Stimulated activated naive CD8-positive, alpha-beta T cell treated with anti-CD3 and anti-CD28 coated beads, Interleukin-15, Interleukin-2, amounts not matched to agents 100 ng/mL and 50 ng/mL, for 24 hours (primary cell): Measurements from ENCODE around the gene AGAP1.

Source experiments
- H3K27ac Mint-ChIP-seq: one replicate; pipeline ENCODE4 v1.8.0; 2021; ENCODE audit warnings: mild to moderate bottlenecking, mixed read lengths
- H3K27me3 Mint-ChIP-seq: one replicate; pipeline ENCODE4 v1.8.0; 2021; ENCODE audit warnings: mixed read lengths
- H3K36me3 Mint-ChIP-seq: one replicate; pipeline ENCODE4 v1.8.0; 2021; ENCODE audit warnings: low read depth, mixed read lengths
- H3K4me1 Mint-ChIP-seq: one replicate; pipeline ENCODE4 v1.8.0; 2021; ENCODE audit warnings: low read depth, mixed read lengths
- H3K4me3 Mint-ChIP-seq: one replicate; pipeline ENCODE4 v1.8.0; 2021; ENCODE audit warnings: mild to moderate bottlenecking, mixed read lengths
- H3K9me3 Mint-ChIP-seq: one replicate; pipeline ENCODE4 v1.8.0; 2021; ENCODE audit warnings: mixed read lengths

The AGAP1 gene

DNA sequence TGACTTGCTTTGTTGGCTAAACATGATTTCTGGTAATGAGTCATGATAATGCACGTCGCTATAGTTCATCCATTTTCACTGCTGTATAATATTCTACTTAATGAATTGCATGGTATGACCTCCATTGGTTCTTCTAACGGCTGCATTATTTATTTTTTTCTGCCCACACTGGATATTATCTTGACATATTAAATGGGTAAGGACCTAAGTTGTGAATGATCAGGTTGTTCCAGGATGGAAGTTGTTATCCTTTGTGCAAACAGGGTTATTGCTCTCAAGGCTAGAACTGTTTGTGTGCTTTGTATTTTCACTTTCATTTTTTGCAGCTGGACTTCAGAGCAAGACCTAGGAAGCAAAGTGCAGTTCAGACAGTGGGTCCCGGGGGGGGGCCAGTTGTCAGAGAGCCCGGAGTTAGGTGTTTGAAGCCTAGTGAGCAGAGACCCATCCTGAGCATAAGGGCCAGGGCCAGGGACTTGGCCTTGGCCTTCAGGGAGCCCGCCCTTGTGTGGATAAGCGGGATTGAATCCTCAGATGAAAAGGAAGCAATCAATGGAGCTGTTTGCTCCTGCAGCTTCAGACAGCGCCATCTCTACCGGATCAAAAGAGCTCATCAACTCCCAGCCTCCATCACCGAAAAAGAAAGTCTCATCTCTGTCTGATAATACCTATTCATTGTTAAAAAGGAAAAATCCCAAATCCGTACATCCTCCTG, 48.2 kb downstream of the AGAP1 start:
- Mint-ChIP-seq H3K9me3 (no peaks in the 10 kb centered on the region), H3K4me3 (no peak overlapping the region), H3K36me3 (no peaks in the 10 kb centered on the region), H3K27ac (no peak overlapping the region), H3K4me1 (no peaks in the 10 kb centered on the region), H3K27me3 (no peaks in the 10 kb centered on the region)

- H3K9me3 Mint-ChIP-seq: no peaks in the 10 kb centered on the region
- no peaks in the 10 kb centered on the region for H3K27me3 Mint-ChIP-seq
- H3K4me3 Mint-ChIP-seq: no peak overlapping the region
- no peaks in the 10 kb centered on the region for H3K36me3 Mint-ChIP-seq
- no peaks in the 10 kb centered on the region for H3K4me1 Mint-ChIP-seq
- H3K27ac Mint-ChIP-seq: no peak overlapping the region
Observed at GRCh38 chr2:235542733-235543127, 48.9 kb downstream of the AGAP1 start.

DNA sequence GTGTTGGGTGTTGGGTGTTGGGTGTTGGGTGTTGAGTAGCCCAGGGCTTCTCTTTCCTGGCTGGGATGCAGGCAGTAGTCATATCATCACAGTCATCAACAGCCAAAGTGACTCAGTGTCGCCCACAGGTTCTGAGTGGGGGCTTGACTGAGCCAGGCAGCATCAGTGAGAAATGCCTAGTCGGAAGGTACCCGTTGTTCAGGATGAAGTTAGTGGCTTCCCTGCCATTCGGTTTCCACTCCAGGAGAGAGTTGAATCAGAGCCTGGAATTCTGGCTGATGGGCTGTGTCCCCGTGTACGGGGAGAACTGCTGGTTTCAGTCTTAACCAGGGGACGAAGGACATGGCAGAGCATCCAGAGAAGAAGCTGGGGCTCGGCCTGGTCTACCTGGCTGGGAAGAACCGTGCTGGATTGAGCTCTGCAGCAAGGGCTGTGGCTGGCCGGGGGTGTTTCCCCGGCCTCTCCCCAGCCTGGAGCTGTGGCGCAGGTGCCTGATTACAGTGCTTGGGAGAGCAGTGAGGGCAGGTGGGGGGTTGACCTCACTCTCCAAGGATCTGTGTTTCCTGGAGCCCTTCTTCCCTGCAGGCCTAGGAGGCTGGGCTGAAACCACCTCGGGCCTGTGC, 49.4 kb downstream of the AGAP1 start:
- Mint-ChIP-seq H3K27ac (no peak overlapping the region), H3K27me3 (no peaks in the 10 kb centered on the region), H3K4me3 (no peak overlapping the region), H3K4me1 (no peaks in the 10 kb centered on the region), H3K36me3 (no peaks in the 10 kb centered on the region), H3K9me3 (no peaks in the 10 kb centered on the region)

- no peaks in the 10 kb centered on the region for H3K9me3 Mint-ChIP-seq
- H3K4me3 Mint-ChIP-seq: no peak overlapping the region
- H3K36me3 Mint-ChIP-seq: no peaks in the 10 kb centered on the region
- H3K27ac Mint-ChIP-seq: no peak overlapping the region
- H3K27me3 Mint-ChIP-seq: no peaks in the 10 kb centered on the region
- H3K4me1 Mint-ChIP-seq: no peaks in the 10 kb centered on the region
Observed at GRCh38 chr2:235543851-235544688, 50.2 kb downstream of the AGAP1 start.

DNA sequence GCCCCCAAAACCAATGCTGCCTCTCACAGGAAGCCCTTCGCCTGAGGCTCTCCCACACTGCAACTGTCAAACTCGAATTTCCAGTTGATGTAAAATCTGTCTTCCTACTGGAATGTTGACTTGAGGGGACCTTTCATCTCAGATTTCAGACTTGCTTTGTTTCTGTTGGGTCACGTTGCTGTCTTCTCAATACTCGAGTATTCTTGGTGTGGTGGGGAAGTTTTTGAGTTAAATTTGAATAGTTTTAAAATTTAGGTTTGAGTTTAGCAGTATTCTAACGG, 50.8 kb downstream of the AGAP1 start:
- Mint-ChIP-seq H3K4me1 (no peaks in the 10 kb centered on the region), H3K27me3 (no peaks in the 10 kb centered on the region), H3K36me3 (no peaks in the 10 kb centered on the region), H3K27ac (no peak overlapping the region), H3K4me3 (no peak overlapping the region), H3K9me3 (no peaks in the 10 kb centered on the region)

DNA sequence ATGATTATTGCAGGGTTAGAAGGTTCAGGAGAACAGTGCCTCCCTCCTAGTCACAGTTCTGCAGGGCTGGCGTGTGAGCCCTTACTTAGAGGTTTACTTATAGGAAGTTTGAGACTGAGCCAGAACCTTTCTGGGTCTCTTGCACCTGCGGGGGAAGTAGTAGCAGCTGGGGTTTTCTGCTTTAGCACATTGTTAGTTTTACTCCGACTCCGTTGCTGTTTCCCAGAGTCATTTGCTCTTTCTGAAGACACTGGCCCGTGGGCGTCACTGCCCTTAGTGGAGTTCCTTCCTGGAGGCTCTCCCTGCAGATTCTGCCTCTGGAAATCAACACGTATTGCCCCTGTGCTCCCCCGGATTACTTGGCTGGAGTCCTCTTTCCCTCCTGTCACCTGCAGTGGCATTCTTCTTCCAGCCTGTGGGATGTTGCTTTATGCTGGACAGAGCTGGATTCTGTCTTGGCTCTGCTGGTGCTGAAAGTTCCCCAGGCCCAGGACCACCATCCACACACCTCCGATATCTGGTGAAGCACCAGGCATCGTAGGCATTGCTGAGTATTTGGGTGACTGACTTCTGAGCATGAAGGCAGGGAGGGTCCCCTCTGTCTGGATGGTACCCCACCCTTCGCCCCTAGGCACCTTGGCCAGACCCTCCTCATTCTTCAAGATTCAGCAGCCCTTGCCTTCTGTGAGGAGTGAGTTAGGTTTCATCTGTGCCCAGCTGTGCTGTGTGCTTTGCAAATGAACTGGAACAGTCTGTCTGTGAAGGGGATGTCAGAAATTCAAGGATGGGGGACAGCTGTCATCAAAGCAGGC, 51.7 kb downstream of the AGAP1 start:
- Mint-ChIP-seq H3K36me3 (no peaks in the 10 kb centered on the region), H3K9me3 (no peaks in the 10 kb centered on the region), H3K4me3 (no peak overlapping the region), H3K27me3 (no peaks in the 10 kb centered on the region), H3K27ac (no peak overlapping the region), H3K4me1 (no peaks in the 10 kb centered on the region)

GRCh38 chr2:235546151-235546435, 52.2 kb downstream of the AGAP1 start:
- no peaks in the 10 kb centered on the region for H3K4me1 Mint-ChIP-seq
- no peak overlapping the region for H3K27ac Mint-ChIP-seq
- no peaks in the 10 kb centered on the region for H3K9me3 Mint-ChIP-seq
- H3K27me3 Mint-ChIP-seq: no peaks in the 10 kb centered on the region
- no peak overlapping the region for H3K4me3 Mint-ChIP-seq
- no peaks in the 10 kb centered on the region for H3K36me3 Mint-ChIP-seq

DNA sequence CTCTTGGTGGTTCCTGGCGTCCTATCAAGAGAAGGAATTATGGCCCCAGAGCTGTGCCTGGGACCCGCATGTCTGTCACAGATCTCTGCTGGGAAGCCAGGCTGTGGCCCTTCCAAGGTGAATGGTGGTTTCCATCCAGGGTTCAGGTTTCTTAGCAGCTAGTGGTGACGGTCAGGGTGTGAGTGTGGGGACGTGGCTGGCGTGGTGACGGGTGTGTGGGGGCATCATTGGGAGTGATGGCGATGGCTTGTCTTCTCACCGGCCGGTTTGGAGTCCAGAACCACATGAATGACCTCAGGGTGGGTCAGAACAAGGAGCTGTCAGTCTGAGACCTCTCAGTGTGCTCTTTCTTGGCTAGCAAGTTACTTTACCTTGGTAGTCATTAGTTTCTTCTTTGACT, 52.6 kb downstream of the AGAP1 start:
- Mint-ChIP-seq H3K27me3 (no peaks in the 10 kb centered on the region), H3K9me3 (no peaks in the 10 kb centered on the region), H3K4me3 (no peak overlapping the region), H3K27ac (no peak overlapping the region), H3K36me3 (no peaks in the 10 kb centered on the region), H3K4me1 (no peaks in the 10 kb centered on the region)

GRCh38 chr2:235549735-235550377, 56.0 kb downstream of the AGAP1 start:
- no peak overlapping the region for H3K27ac Mint-ChIP-seq
- no peaks in the 10 kb centered on the region for H3K4me1 Mint-ChIP-seq
- no peaks in the 10 kb centered on the region for H3K36me3 Mint-ChIP-seq
- no peaks in the 10 kb centered on the region for H3K9me3 Mint-ChIP-seq
- H3K4me3 Mint-ChIP-seq: no peak overlapping the region
- peaks cover 16% of the 10 kb centered on the region for H3K27me3 Mint-ChIP-seq

- H3K9me3 Mint-ChIP-seq: no peaks in the 10 kb centered on the region
Observed at GRCh38 chr2:235550378-235550760, 56.5 kb downstream of the AGAP1 start.

GRCh38 chr2:235550946-235551345, 57.1 kb downstream of the AGAP1 start:
- Mint-ChIP-seq H3K4me3 (no peak overlapping the region), H3K27ac (no peak overlapping the region), H3K36me3 (no peaks in the 10 kb centered on the region), H3K9me3 (no peaks in the 10 kb centered on the region), H3K4me1 (no peaks in the 10 kb centered on the region), H3K27me3 (peaks cover 23% of the 10 kb centered on the region)

More at GRCh38 chr2:235550378-235550760, 56.5 kb downstream of the AGAP1 start:
- peaks cover 19% of the 10 kb centered on the region for H3K27me3 Mint-ChIP-seq
- no peaks in the 10 kb centered on the region for H3K36me3 Mint-ChIP-seq
- H3K27ac Mint-ChIP-seq: no peak overlapping the region
- no peaks in the 10 kb centered on the region for H3K4me1 Mint-ChIP-seq
- no peak overlapping the region for H3K4me3 Mint-ChIP-seq

GRCh38 chr2:235551965-235552364, 58.1 kb downstream of the AGAP1 start:
- no peaks in the 10 kb centered on the region for H3K36me3 Mint-ChIP-seq
- no peaks in the 10 kb centered on the region for H3K9me3 Mint-ChIP-seq
- H3K4me3 Mint-ChIP-seq: no peak overlapping the region
- H3K27ac Mint-ChIP-seq: no peak overlapping the region
- H3K4me1 Mint-ChIP-seq: no peaks in the 10 kb centered on the region
- H3K27me3 Mint-ChIP-seq: peaks cover 23% of the 10 kb centered on the region

GRCh38 chr2:235552671-235553070, 58.8 kb downstream of the AGAP1 start:
- Mint-ChIP-seq H3K27ac (no peak overlapping the region), H3K36me3 (no peaks in the 10 kb centered on the region), H3K4me3 (no peak overlapping the region), H3K27me3 (peaks cover 23% of the 10 kb centered on the region), H3K9me3 (no peaks in the 10 kb centered on the region), H3K4me1 (no peaks in the 10 kb centered on the region)

- no peaks in the 10 kb centered on the region for H3K4me1 Mint-ChIP-seq
Observed at GRCh38 chr2:235553291-235553690, 59.4 kb downstream of the AGAP1 start.

GRCh38 chr2:235553696-235554100, 59.9 kb downstream of the AGAP1 start:
- Mint-ChIP-seq H3K9me3 (no peaks in the 10 kb centered on the region), H3K4me1 (no peaks in the 10 kb centered on the region), H3K27me3 (peaks cover 23% of the 10 kb centered on the region), H3K36me3 (no peaks in the 10 kb centered on the region), H3K4me3 (no peak overlapping the region), H3K27ac (no peak overlapping the region)

More at GRCh38 chr2:235553291-235553690, 59.4 kb downstream of the AGAP1 start:
- H3K4me3 Mint-ChIP-seq: no peak overlapping the region
- H3K9me3 Mint-ChIP-seq: no peaks in the 10 kb centered on the region
- H3K27me3 Mint-ChIP-seq: peaks cover 23% of the 10 kb centered on the region
- H3K36me3 Mint-ChIP-seq: no peaks in the 10 kb centered on the region
- H3K27ac Mint-ChIP-seq: no peak overlapping the region
